Heart left ventricle (tissue), 13 donors: ENCODE data around the gene MAPT.

ENCODE experiments used
- POLR2A ChIP-seq, 2 donors: fragments of 450-650 bp; IDR thresholded peaks; one replicate each; pipeline ENCODE4 v1.6.1; 2017; ENCODE audit warnings: antibody characterized with exemption in 2 of 2, mild to moderate bottlenecking in 2 of 2, moderate library complexity in 2 of 2
- TF ChIP-seq, protein P1 (sequence below), 12 donors: fragments of 200-600 bp; sonication (generic) in 4 of 12; IDR thresholded peaks; one replicate each; pipeline versions ENCODE4 v1.5.0 to v1.8.0; 2018 to 2022; ENCODE audit warnings: antibody characterized with exemption in 12 of 12, mild to moderate bottlenecking in 5 of 12
- donor health status: ischemic (EF 13 %, LVEDD 7.1; RV severe dilation, severe dysfunction).
- donor health status: DM: no; HTN: yes; CAD: no.
- donor health status: DM: no; HTN: no; CAD: no.
- donor health status: ischemic (EF 25% LVEDD 6.9; RV normal size, moderate dysfunction).
- donor health status: ischemic (EF 25% LVEDD 5.7; RV mildly dilated, moderate dysfunction).
- donor health status: ischemic (EF 35%, LVEDD 5.7; RV mildly dilated, moderate dysfunction).
- donor health status: nonischemic (EF 11% LVEDD 7.7; RV severe dilation, severe dysfunction).
- donor health status: DM: yes; HTN: yes; CAD: no.
- donor health status: PGD.
- donor health status: ischemic (EF 29% LVEDD 5.4; RV normal size, mild dysfunction).
- donor health status: nonischemic (EF 23%, LVEDD 6.1; RV moderate dilation, normal function).

GRCh38 chr17:45849536-45849990 lies 44.8 kb upstream of the MAPT start:
- TF ChIP-seq, protein P1, sequence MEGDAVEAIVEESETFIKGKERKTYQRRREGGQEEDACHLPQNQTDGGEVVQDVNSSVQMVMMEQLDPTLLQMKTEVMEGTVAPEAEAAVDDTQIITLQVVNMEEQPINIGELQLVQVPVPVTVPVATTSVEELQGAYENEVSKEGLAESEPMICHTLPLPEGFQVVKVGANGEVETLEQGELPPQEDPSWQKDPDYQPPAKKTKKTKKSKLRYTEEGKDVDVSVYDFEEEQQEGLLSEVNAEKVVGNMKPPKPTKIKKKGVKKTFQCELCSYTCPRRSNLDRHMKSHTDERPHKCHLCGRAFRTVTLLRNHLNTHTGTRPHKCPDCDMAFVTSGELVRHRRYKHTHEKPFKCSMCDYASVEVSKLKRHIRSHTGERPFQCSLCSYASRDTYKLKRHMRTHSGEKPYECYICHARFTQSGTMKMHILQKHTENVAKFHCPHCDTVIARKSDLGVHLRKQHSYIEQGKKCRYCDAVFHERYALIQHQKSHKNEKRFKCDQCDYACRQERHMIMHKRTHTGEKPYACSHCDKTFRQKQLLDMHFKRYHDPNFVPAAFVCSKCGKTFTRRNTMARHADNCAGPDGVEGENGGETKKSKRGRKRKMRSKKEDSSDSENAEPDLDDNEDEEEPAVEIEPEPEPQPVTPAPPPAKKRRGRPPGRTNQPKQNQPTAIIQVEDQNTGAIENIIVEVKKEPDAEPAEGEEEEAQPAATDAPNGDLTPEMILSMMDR (IDR thresholded peaks at IDR 0.05), result no peak
- TF ChIP-seq POLR2A (IDR thresholded peaks at IDR 0.05), result no peak
